SK-N-SH (cell line): ENCODE results near the gene DDIAS. TPM values are rescaled to one million over a fixed set of nuclear protein-coding genes. Genes with fewer than 3 reads are reported as not detected.

Experiments
- CTCF ChIA-PET: fragments of 300-600, 350-600 bp; formaldehyde crosslinking; extraction: SDS; loops from one replicate; lab custom pipeline; 2021; lab: Yijun Ruan, JAX
- POLR2A ChIA-PET: fragments of 350-600 bp; sonication (Branson Sonifier 250); formaldehyde crosslinking; extraction: SDS; loops from one replicate; lab custom pipeline; 2020; ENCODE audit warnings: antibody characterized with exemption, inconsistent platforms; lab: Yijun Ruan, JAX
- DNase-seq: peaks from one replicate; pipeline ENCODE4 v3.0.0; 2012
- H2AFZ ChIP-seq: fragments of 200-600 bp; sonication (generic); 2 replicates; pipeline ENCODE4 v1.8.1; 2016; ENCODE audit warnings: antibody characterized with exemption, mild to moderate bottlenecking, low read depth
- H3F3A ChIP-seq: fragments of 200-600 bp; sonication (generic); replicated peaks from 2 replicates; pipeline ENCODE3; 2016; ENCODE audit warnings: antibody characterized with exemption, mild to moderate bottlenecking; ENCODE audit not compliant: insufficient read depth
- H3K27ac ChIP-seq, 2 experiments: fragments of 200-500 bp in 1 of 2; fragments of 200-600 bp in 1 of 2; sonication (Bioruptor generic) in 1 of 2; sonication (generic), shearing (Covaris generic) in 1 of 2; 2 replicates each; pipeline versions ENCODE4 v1.5.1 to v1.6.1; 2014 to 2016; ENCODE audit warnings: low read depth in 2 of 2, inconsistent platforms in 1 of 2, low read length in 1 of 2, mild to moderate bottlenecking in 1 of 2, mixed read lengths in 1 of 2
- H3K27me3 ChIP-seq: fragments of 200-600 bp; sonication (generic), shearing (Covaris generic); 2 replicates; pipeline ENCODE4 v1.6.1; 2016; ENCODE audit warnings: mixed run types; ENCODE audit not compliant: insufficient read depth
- H3K36me3 ChIP-seq, 2 experiments: fragments of 200-500 bp in 1 of 2; fragments of 200-600 bp in 1 of 2; sonication (Bioruptor generic) in 1 of 2; sonication (generic) in 1 of 2; replicated peaks in 1 of 2; 2 replicates each; pipeline versions ENCODE3 to v1.5.1; 2014 to 2016; ENCODE audit warnings: low read length in 1 of 2, mild to moderate bottlenecking in 1 of 2; ENCODE audit not compliant: insufficient read depth in 2 of 2, control insufficient read depth in 1 of 2
- H3K4me1 ChIP-seq, 2 experiments: fragments of 200-500 bp in 1 of 2; fragments of 200-600 bp in 1 of 2; sonication (Bioruptor generic) in 1 of 2; sonication (generic), shearing (Covaris generic) in 1 of 2; 2 replicates each; pipeline versions ENCODE4 v1.5.1 to v1.6.1; 2014 to 2016; ENCODE audit warnings: low read depth in 1 of 2, low read length in 1 of 2, mixed run types in 1 of 2; ENCODE audit not compliant: insufficient read depth in 2 of 2, control insufficient read depth in 1 of 2
- H3K4me2 ChIP-seq: fragments of 200-600 bp; sonication (generic), shearing (Covaris generic); 2 replicates; pipeline ENCODE4 v1.6.1; 2017; ENCODE audit warnings: mixed run types
- H3K4me3 ChIP-seq, 2 experiments: fragments of 200-500 bp in 1 of 2; fragments of 200-600 bp in 1 of 2; sonication (Bioruptor generic) in 1 of 2; sonication (generic), shearing (Covaris generic) in 1 of 2; 2 replicates each; pipeline versions ENCODE4 v1.5.1 to v1.8.1; 2014 to 2016; ENCODE audit warnings: low read depth in 2 of 2, inconsistent platforms in 1 of 2, low read length in 1 of 2, mild to moderate bottlenecking in 1 of 2, mixed read lengths in 1 of 2, moderate library complexity in 1 of 2
- H3K79me2 ChIP-seq: fragments of 200-600 bp; sonication (generic); 2 replicates; pipeline ENCODE4 v1.8.1; 2017; ENCODE audit warnings: mild to moderate bottlenecking; ENCODE audit not compliant: insufficient read depth
- H3K9ac ChIP-seq: fragments of 200-600 bp; sonication (generic); 2 replicates; pipeline ENCODE4 v1.6.1; 2017; ENCODE audit warnings: mixed run types
- H3K9me2 ChIP-seq: fragments of 200-600 bp; sonication (generic); 2 replicates; pipeline ENCODE4 v1.6.1; 2017; ENCODE audit warnings: mixed run types
- H3K9me3 ChIP-seq: fragments of 200-600 bp; sonication (generic); 2 replicates; pipeline ENCODE4 v1.6.1; 2017; ENCODE audit warnings: mixed run types, mild to moderate bottlenecking, moderate library complexity
- H4K20me1 ChIP-seq: fragments of 200-600 bp; sonication (generic); 2 replicates; pipeline ENCODE4 v1.6.1; 2017; ENCODE audit warnings: mild to moderate bottlenecking, mixed run types; ENCODE audit not compliant: insufficient read depth
- CTCF ChIP-seq: fragments of 200-600 bp; sonication (generic); IDR thresholded peaks from 2 replicates; pipeline ENCODE4 v1.6.1; 2017; ENCODE audit warnings: antibody characterized with exemption, mild to moderate bottlenecking, moderate library complexity
- EZH2phosphoT487 ChIP-seq: fragments of 200-600 bp; sonication (generic); IDR thresholded peaks from 2 replicates; pipeline ENCODE4 v1.6.1; 2017; ENCODE audit warnings: low read depth, mixed run types, mild to moderate bottlenecking, antibody characterized with exemption, moderate library complexity, borderline replicate concordance
- MEF2A ChIP-seq: IDR thresholded peaks from 2 replicates; pipeline ENCODE4 v1.4.0; 2012; ENCODE audit warnings: low read depth, borderline replicate concordance
- RCOR1 ChIP-seq: fragments of 150-350 bp; IDR thresholded peaks from 2 replicates; pipeline ENCODE4 v1.6.1; 2017; ENCODE audit warnings: antibody characterized with exemption, low read length
- REST ChIP-seq: IDR thresholded peaks from 2 replicates; pipeline ENCODE4 v1.6.1; 2012; ENCODE audit warnings: mild to moderate bottlenecking, low read depth, low read length, moderate library complexity
- RFX5 ChIP-seq: IDR thresholded peaks from 2 replicates; pipeline ENCODE4 v1.6.1; 2012; ENCODE audit warnings: mild to moderate bottlenecking, improper control_type of control experiment, low read length
- SMC3 ChIP-seq: IDR thresholded peaks from 2 replicates; pipeline ENCODE4 v1.6.1; 2012; ENCODE audit warnings: low read depth, low read length, improper control_type of control experiment
- TCF12 ChIP-seq: IDR thresholded peaks from 2 replicates; pipeline ENCODE4 v1.4.0; 2012
- USF1 ChIP-seq: IDR thresholded peaks from 2 replicates; pipeline ENCODE4 v1.4.0; 2012; ENCODE audit warnings: low read depth, borderline replicate concordance
- USF2 ChIP-seq: fragments of 150-350 bp; IDR thresholded peaks from 2 replicates; pipeline ENCODE4 v1.6.1; 2017; ENCODE audit warnings: antibody characterized with exemption, low read length, low read depth, borderline replicate concordance
- ZBTB33 ChIP-seq: IDR thresholded peaks from 2 replicates; pipeline ENCODE4 v1.4.0; 2012; ENCODE audit warnings: low read depth, borderline replicate concordance
- WGBS: methylation state at CpG from one replicate; pipeline ENCODE4 v1.1.6; 2017; ENCODE audit warnings: low lambda C conversion rate; 5-methylcytosine and 5-hydroxymethylcytosine counted together
- polyA plus RNA-seq, 3 experiments: library from polyadenylated mRNA; depleted of rRNA; stranded (reverse); fragments of >200 nt; gene quantifications; 2 replicates each; pipeline ENCODE4 v1.2.3, GENCODE V29; 2012

DDIAS gene
- polyA plus RNA-seq, 1 of the 3 experiments (the other 2 are of a cell fraction) = 4.4 TPM

- Histone ChIP-seq H3K9me3 (no peaks in the 10 kb centered on the region), H3K4me1 (peaks cover 0 to 11% of the 10 kb centered on the region in 2 experiments; a peak in 2 of 4 replicates), H3K79me2 (no peaks in the 10 kb centered on the region), H3K36me3 (no peaks in the 10 kb centered on the region), H3K9ac (no peak overlapping the region), H2AFZ (no peak overlapping the region), H3K9me2 (no peaks in the 10 kb centered on the region), H3K27me3 (no peaks in the 10 kb centered on the region), H3K27ac (no peak overlapping the region), H3K4me3 (no peak overlapping the region), H3K4me2 (no peak overlapping the region), H4K20me1 (no peaks in the 10 kb centered on the region), H3F3A (peaks cover 13% of the 10 kb centered on the region)
- ChIA-PET CTCF (no interaction called here), POLR2A (interaction anchor here (0.6 kb wide), 1 partner anchor 177 kb away, joined by 6 read pairs; no protein-coding TSS in a partner anchor)
- 94% methylated on average over 2 of the region's 2 CpGs for WGBS
- TF ChIP-seq MEF2A (no peak), REST (no peak), RCOR1 (no peak), ZBTB33 (no peak), USF2 (no peak), EZH2phosphoT487 (no peak), TCF12 (no peak), USF1 (no peak)
- DNase-seq = no peak
Measured at GRCh38 chr11:82974851-82975250, 73.3 kb downstream of the DDIAS start.

- ChIA-PET CTCF (no interaction called here), POLR2A (no interaction called here)
- TF ChIP-seq CTCF (no peak), RFX5 (no peak), SMC3 (no peak), MEF2A (no peak)
Measured at GRCh38 chr11:82975882-82976281, 74.3 kb downstream of the DDIAS start.

More at GRCh38 chr11:82975882-82976281, 74.3 kb downstream of the DDIAS start:
- no peak overlapping the region for H3K9ac ChIP-seq
- no peak for DNase-seq
- no peak overlapping the region for H3K4me3 ChIP-seq
- peaks cover 0 to 13% of the 10 kb centered on the region in 2 experiments; a peak in 2 of 4 replicates for H3K4me1 ChIP-seq
- no peak overlapping the region for H2AFZ ChIP-seq
- H3K27ac ChIP-seq = no peak overlapping the region
- no peaks in the 10 kb centered on the region for H3K79me2 ChIP-seq
- no peaks in the 10 kb centered on the region for H3K9me2 ChIP-seq
- H3K27me3 ChIP-seq = no peaks in the 10 kb centered on the region
- H3K9me3 ChIP-seq = no peaks in the 10 kb centered on the region
- peaks cover 18% of the 10 kb centered on the region for H3F3A ChIP-seq
- no peak overlapping the region for H3K4me2 ChIP-seq
- no peaks in the 10 kb centered on the region for H3K36me3 ChIP-seq
- no peaks in the 10 kb centered on the region for H4K20me1 ChIP-seq
